Measurements from ENCODE around the gene IQGAP2.
"Not testable (repeated sequence)": the region's sequence is repeated elsewhere in the genome, so short reads cannot be mapped to it uniquely, and the experiment has no call there.

IQGAP2 gene

DNA sequence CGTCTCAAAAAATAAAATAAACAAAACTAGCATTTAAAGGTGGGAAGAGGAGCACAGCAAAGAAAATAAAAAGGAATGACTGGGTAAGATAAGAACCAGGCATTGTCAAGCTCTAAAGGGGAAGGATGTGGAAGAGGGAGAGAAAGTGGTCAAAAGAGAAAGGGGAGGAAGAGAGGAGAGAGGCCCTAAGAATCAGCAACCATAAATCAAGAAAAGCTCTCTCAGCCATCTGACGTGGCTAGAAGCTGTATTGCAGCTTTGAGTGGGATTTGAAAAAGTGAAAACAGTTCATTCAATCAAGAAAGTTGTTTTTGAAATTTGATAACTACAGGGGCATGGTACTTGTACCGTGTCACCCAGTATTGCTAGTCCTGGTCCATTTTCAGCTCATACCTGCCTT, 267.4 kb downstream of the IQGAP2 start:
- no peak for DNase-seq

DNA sequence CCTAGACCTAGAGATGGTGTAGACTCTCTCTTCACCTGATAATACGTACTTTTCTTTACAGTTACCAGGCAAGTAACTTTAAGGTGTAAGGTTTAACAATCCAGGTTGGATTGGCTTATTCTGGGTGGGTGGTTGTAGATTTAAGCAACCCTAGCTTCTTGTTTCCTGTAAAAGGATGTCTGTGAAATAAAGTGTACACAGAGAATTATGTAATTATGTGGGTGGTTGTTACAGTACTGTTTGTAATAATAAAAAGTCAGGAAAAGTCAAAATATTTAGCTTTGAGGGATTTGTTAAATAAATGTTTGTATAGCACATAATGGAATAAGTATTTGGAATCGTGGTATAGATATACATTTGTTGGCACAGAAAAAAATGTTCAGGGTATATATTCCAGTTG, 269.2 kb downstream of the IQGAP2 start:
- no peak for DNase-seq

DNA sequence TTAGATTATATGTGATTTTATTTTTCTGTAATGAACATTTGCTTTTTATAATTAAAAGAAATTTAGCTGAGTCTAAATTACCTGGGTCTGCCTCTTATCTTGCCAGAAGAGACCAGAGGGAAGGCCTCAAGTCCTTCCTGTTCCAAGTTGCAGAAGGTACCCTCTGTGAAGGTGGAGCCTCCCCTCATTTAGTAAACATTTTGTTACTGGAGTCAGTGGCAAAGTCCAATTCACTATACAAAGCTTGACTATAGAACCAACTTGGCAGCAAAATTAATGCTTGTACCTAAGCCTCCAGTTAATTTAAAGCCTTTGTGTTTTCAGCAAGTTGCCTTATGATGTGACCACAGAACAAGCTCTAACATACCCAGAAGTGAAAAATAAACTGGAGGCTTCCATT, 270.0 kb downstream of the IQGAP2 start:
- no peak for DNase-seq

DNA sequence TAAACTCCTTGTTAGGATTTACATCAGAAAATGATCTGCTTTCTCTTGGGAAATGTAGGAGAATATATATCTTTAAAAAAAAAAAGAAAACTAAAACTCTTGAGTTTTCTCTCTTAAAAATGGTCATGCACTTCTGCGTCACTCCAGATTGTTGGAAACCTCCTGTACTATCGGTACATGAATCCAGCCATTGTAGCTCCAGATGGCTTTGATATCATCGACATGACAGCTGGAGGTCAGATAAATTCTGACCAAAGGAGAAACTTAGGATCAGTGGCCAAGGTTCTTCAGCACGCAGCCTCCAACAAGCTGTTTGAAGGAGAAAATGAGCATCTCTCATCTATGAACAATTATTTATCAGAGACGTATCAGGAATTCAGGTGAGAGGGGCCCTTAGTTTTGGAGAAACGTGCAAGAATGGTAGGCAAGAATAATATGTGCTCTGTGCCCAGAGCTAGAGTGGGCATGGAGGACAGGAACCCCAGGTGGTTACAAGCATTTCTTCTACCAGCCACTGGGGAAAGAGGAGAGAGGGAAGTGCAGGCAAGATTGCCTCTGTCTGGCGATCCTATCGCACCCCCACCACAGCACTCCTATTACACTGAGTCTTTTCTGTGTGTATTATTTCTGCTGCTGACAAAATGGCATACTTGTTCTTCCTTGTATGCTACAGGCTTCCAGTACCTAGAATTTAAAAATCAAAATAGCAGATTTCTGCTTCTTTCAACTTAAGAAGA, 271.4 kb downstream of the IQGAP2 start:
- no peak for DNase-seq

DNA sequence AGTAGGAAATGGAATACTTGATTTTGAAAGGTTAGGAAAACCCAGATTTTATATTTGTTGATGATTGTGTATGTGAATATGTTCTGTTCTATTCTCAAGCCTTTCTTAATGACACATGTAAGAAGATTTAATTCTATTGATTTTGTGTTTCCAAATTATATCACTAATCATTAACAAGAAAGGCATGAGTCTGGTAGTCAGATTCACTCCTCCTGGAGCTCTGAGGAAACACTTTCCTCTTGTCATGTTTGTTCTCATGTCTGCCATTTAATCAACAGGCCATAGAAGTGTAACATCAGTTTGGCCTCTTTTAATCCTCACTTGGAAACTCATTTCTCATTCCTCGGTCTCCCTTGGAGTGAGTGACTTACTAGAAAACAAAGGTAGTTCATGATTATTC, 272.3 kb downstream of the IQGAP2 start:
- no peak for DNase-seq

DNA sequence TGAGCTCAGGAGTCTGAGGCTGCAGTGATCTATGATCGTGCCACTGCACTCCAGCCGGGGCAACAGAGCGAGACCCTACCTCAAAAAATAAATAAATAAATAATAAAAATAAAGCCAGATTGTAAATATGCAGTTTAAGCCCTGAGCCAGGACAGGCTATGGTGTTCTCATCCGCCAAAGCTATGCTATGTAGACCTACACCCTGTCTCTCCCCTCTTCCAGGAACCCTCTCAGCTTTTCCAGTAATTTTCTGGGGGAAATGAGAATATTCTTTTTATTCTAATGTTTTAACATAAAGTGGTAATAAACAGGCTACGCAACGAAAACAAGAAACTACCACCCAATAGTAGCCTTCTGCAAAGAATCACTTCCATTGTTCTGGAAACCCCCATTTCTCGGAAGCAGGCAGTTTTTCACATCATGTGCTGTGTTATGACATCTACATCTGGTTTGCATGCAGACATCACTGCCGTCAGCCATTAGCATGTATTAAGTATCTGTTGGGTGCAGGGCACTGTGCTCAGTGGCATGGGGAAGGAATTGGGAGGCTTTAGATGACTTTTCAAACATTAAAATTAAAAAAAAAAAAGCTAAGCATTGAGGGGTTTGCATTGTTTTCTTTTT, 274.9 kb downstream of the IQGAP2 start:
- DNase-seq, result no peak

DNA sequence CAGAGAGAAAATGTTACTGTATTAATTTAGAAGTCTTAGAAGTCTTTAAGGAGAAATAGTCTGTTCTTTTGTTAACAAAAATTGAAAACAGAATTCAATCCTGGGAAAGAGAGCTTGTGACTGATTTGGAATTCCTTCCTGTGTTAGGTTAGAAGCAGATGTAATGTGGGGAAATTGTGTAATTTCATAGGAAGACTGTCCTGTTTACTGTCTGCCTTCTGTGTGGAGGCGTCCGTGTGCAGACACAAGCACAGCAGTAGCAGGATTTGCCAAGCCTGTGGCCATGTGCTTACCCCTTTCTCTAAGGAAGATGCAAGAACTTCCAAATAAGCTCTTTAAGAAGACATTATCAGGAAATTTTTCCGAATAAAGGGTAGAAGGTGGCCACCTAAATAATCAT, 276.1 kb downstream of the IQGAP2 start:
- DNase-seq, result no peak

DNA sequence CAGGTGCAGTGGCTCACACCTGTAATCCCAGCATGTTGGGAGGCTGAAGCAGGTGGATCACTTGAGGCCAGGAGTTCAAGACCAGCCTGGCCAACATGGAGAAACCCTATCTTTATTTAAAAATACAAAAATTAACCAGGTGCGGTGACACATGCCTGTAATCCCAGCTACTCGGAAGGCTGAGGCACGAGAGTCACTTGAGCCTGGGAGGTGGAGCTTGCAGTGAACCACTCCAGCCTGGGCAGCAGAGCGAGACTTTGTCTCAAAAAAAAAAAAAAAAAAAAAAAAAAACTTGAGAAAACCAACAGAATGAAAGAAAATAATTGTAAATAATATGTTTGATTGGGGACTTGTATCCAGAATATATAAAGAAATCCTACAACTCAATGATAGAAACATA, 277.7 kb downstream of the IQGAP2 start:
- DNase-seq, result not testable (repeated sequence)

DNA sequence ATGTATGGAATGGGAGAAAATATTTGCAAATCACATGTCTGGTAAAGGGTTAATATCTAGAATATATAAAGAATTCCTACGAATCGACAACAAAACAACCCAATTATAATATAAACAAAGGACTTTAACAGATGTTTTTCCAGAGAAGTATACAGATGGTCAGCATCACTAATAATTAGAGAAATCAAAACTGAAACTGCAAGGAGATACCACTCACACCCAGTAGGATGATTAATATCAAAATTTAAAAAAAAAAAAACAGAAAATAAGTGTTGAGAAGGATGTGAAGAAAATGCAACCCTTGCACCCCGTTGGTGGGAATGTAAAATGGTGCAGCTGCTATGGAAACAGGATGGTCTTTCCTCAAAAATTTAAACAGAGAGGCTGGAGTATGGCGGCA, 278.2 kb downstream of the IQGAP2 start:
- peak; percentile 26 for DNase-seq

DNA sequence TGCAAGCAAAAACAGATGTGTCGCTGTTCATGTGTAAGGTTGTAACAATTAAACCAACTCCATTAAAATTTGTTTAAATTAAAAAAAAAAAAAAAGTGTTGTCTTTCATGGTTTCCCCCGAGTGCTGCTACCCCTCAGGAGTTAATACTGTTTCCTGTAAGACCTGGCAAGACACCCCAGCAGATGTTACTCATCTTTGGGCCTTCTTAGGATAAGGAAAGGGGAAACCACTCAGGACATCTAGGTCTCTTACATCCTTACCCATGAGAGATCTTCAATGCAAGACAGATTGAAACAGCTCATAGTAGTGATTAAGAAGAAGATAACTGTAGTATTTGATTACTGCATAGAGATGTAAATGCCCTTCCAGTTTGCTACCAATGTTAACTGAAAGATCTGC, 279.3 kb downstream of the IQGAP2 start:
- no peak for DNase-seq

DNA sequence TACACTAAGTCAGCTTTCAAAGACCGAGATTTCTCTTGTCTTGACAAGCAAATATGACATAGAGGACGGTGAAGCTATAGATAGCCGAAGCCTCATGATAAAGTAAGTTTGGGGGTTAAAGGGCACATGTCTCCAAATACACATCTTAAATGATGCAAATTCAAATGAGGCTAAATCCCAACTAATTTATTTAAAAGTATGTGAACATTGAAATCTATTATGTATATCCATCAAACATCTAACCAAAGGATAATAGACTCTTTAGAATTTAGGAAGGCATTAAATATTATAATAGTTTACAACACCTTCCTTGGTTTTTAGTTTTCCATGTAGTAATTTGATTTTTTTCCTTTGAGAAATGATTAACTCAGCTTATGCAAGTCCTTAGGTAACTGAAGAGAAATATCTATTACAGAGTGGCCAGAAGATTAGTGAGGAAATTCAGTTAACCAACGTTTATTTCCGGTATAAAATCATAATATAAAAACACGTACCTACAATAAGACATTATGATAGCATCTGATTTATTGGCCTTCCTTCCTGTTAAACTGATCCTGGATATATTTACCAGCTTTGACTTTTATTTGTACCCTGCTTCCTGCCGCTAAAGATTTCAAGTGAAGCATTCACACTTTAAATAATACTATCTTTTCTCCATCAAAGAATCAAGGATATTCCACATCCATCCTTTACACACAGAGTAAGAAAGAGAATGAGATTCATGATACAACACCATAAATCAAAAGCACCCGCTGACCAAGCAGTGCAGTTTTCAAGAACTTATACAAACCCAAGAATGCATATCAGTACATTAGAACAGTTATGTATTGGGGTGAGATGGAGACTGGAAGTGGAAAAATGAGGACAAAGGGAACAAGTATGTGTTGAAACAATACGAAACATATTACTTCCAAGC, 281.0 kb downstream of the IQGAP2 start:
- DNase-seq, result no peak

DNA sequence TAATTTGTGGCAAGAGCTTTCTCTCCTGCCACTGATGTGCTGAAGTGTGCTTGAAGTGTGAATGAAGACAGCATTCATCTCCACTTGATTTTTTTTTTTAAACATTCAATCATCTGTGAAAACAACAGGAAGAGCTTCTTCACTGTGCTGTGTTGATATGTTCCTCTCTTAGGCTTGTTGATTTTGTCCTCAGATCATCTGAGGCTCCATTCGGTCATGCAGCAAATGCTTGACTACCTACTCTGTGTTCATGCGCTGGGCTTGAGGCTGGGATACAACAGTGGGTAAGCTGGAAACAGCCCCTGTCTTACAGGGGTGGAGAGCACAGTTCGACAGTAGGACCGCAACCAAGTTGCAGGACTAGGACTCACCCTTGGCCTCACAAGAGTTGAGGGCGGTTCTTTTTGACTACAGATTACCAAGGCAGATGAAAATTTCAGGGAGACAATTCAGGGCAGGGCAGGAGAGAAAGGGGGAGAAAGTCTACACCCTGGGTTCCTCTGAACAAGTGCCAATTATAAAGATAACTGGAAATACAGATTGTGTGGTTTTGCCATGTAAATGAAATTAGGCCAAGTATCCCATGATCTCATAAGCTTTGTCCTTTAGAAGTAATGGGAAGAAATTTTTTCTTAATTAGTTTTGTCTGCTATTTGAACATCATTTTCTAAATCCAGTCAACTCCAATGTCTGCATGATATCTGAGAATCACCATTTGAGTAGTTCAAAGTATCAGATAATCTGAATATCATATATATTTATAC, 281.9 kb downstream of the IQGAP2 start:
- DNase-seq, result no peak

DNA sequence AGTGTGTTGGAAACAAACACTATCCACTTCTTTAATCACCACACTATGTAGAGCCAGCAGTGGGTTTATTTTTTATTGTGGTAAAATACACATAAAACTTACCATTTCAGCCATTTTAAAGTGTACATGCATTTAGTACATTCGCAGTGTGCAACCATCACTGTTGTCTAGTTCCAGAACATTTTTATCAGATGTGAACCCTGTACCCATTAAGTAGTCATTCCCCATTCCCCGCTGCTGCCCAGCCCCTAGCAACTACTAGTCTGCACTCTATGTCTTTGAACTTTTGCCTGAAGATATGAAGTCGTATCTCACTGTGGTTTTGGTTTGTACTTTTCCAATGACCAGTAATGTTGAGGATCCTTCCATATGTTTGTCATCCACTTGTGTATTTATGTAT, 282.6 kb downstream of the IQGAP2 start:
- no peak for DNase-seq

DNA sequence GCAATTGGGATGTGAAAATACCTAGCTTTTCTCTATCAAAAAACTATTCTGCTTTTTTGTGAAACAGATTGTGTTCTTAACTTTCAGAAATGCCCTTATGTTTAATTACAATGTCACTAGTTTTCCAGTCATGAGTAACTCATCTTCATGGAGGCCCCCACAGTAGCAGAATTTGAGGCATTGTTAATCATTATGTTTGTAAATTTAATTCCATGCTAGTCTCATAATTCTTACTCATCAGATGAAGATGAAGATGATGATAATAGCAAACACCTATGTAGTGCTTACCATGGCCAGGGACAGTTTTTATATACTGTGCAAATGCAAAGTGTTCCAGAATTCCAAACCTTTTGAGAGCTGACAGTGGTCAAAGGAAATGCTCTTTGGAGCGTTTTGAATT, 285.1 kb downstream of the IQGAP2 start:
- no peak for DNase-seq

DNA sequence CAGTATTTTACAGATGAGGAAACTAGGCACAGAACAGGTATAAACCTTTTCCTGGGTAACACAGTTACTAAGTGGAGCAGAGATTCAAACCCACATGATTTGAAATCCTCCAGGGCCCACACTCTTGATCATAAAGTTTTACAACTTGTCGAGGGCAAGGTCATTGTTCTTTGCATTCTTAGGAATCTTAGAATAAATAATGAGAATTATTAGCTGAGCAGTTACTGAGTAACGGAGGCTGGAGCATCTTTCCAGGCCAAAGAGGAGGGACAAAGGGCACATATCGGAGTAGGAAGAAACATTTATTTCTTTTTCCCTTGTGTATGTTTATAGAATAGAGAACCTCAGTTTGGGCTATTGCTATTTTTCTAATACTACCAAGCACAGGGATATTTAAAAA, 285.8 kb downstream of the IQGAP2 start:
- no peak for DNase-seq

DNA sequence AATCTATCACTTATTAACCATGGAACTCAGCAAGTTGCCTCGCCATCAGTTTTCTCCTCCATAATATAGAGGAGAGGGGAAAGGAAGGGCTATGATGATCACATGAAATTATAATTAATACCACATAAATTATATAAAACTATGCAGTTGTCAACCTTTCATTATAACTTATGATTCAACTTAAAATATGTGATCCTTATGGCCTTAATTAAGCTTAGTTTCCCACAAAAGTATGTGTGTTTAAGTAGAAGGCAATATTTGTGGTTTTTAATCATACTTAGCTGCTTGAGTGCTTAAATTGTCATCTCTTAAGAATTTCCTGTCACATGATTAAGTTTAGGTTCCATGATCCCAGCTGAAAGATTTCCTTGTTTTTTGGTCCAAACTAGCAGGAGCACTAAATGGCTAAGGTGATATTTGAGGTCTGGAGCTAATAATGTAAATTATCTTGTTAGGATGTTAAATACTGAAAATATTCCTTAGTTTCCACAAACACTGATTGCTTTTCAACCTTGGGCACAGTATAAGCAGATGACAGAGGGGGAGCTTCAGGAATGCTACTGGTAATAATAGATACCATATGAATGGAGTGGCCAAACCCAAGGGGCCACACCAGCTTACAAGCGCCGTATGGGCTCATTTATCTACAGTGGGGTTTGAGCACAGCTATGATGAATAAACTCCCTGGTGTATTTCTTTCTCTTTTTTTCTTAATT, 286.4 kb downstream of the IQGAP2 start:
- no peak for DNase-seq

DNA sequence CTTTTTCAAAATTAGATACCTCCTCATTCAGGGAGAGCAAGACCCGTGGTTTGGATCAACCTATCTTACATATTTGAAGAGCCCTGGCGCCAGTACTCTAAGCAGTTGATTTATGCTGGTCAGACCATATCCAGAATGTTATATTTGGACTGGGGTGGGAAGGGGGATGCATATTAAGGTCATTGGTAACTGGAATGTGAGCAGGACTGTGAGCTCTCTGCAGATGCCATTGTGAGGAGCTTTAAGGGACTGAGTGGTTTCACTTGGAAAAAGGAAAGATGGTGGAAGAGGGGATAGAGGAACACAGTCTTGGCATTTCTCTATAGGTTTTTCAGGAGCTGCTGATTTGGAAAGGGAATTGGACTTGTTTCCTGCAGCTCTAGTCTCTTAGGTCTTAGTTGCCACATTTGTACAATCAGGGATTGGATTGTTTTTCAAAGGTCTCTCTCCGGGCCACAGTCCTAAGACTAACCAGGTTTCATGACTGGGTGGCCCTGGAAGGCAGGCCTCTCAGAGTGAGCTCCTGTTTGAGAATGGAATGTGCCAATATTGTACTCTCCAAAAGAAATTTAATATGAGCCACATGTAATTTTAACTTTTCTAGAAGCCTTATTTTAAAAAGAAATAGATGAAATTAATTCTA, 287.1 kb downstream of the IQGAP2 start:
- DNase-seq, result no peak

DNA sequence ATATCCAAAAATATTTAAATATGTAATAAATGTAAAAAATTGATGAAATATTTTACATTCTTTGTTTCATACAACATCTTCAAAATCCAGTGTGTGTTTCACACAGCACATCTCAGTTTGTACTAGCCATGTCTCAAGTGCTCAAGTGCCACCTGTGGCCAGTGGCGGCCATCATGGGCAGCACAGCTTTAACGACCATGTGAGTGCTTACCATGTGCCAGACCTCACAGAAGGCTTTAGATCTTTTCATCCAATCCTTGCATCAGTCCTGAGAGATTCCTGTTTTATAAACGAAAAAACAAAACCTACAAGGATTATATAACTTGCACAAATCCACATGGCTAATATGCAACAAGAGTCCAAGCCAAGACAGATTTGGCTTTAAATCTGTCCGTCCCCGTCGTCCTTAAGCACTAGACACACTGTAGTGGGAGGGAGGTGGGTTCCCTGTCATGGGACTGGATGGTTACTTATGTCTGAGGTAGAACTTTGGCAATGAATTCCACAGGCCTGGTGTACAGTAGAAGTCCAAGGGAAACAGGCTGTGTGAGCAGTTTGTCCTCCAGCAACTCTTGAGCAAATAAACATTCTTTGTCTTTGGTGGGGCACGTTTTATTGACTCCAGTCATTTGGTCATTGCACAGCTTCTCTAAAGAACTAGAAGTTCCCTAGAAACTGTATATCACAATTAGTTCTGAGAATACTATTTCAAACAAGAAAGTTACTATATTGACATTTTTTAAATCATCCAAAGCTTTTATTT, 287.8 kb downstream of the IQGAP2 start:
- DNase-seq, result no peak

DNA sequence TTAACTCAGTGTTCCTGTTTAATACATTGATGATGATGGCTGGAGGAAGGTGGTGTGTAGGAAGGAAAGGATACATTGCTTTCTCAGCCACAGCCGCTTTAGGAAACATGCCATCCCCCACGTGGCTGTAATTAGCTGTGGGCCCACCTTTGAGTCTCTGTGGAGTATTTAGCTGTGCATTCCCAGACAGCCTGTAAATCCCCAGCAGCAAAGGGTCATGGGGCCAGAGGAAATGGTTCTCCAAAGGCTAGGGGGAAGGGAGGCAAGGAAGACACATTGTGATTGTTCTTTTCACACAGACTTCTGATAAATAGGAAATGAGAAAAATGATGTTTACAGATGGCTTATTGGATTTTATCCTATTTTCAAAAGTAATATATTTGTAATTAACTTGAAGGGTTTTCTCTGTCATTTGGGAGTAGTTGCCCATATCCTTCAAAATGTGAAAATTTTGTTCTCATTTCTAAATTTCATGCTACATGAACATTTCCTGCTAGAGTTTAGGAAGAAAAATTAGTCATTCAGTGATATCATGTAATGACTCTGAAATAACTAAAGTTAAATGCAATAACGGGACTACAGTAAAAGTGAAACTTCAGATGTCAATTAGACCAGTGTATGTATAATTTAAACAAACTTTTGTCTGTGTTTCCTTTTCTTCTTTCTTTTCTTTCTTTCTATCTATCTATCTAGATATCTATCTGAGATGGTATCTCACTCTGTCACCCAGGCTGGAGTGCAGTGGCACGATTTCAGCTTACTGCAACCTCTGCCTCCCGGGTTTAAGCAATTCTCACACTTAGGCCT, 288.6 kb downstream of the IQGAP2 start:
- peak; percentile 49 for DNase-seq

DNA sequence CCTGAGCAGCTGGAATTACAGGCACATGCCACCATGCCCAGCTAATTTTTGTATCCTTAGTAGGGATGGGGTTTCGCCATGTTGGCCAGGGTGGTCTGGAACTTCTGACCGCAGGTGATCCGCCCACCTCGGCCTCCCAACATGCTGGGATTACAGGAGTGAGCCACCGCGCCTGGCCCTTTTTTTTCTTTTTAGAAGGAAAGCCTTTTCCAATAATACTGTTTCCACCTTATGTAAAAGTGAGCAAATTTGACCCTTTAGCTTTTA, 289.1 kb downstream of the IQGAP2 start:
- DNase-seq, result no peak

DNA sequence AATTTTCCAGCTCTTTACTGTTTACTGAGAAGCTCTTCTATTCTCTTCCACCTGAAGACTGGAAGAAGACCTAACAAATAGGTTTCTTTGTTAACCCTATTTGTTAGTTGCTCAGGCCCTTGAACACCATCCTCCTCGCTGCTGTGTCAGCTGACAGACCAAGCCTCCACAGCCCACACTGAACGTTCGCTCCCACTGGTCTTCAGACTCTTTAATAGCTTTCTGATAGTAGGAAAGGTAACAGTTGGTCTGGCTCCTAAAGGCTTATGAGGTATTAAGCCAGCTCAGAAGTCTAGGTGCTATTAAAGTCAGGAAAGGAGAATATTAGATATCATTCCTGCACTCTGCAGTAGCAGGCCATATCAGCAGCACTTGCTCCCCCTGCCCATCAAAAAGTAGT, 289.6 kb downstream of the IQGAP2 start:
- DNase-seq, result no peak
